Thymus (tissue), 11 donors: ENCODE results near the gene DPH2. TPM values are rescaled to one million over a fixed set of nuclear protein-coding genes. Genes with fewer than 3 reads are reported as not detected.

Source experiments
- DNase-seq, 9 donors: peaks; one replicate each; pipeline ENCODE4 v3.0.0-alpha.2; 2013; ENCODE audit warnings: low spot score in 9 of 9, low read depth in 6 of 9, missing footprints in 1 of 9
- H3K27ac ChIP-seq, 2 donors: one replicate each; pipeline ENCODE4 v1.5.1; 2013; ENCODE audit warnings: control low read depth in 1 of 2, low read depth in 1 of 2, low read length in 1 of 2, mild to moderate bottlenecking in 1 of 2, moderate library complexity in 1 of 2
- H3K27me3 ChIP-seq, 2 donors: one replicate each; pipeline ENCODE4 v1.5.1; 2013; ENCODE audit warnings: low read length in 1 of 2; ENCODE audit not compliant: control insufficient read depth in 2 of 2, insufficient read depth in 1 of 2
- H3K36me3 ChIP-seq, 2 donors: one replicate each; pipeline ENCODE4 v1.5.1; 2013; ENCODE audit warnings: low read length in 1 of 2, mild to moderate bottlenecking in 1 of 2, moderate library complexity in 1 of 2; ENCODE audit not compliant: control insufficient read depth in 2 of 2, insufficient read depth in 2 of 2
- H3K4me1 ChIP-seq, 2 donors: one replicate each; pipeline ENCODE4 v1.5.1; 2013; ENCODE audit warnings: low read length in 2 of 2; ENCODE audit not compliant: control insufficient read depth in 2 of 2, insufficient read depth in 2 of 2
- H3K4me3 ChIP-seq, 2 donors: one replicate each; pipeline ENCODE4 v1.5.1; 2013; ENCODE audit warnings: low read length in 2 of 2, control low read depth in 1 of 2, mild to moderate bottlenecking in 1 of 2
- H3K9me3 ChIP-seq, 2 donors: one replicate each; pipeline ENCODE4 v1.5.1; 2013; ENCODE audit warnings: low read length in 1 of 2, mild to moderate bottlenecking in 1 of 2; ENCODE audit not compliant: control insufficient read depth in 2 of 2, insufficient read depth in 1 of 2
- WGBS: extraction: QIAGEN DNeasy Blood & Tissue Kit; methylation state at CpG from one replicate; pipeline ENCODE4 v1.1.7; 2013; 5-methylcytosine and 5-hydroxymethylcytosine counted together
- polyA plus RNA-seq: library from polyadenylated mRNA; stranded (reverse); fragments of 200-250 nt; gene quantifications from one replicate; pipeline ENCODE4 v1.2.3, GENCODE V29; 2013
- total RNA-seq: library from RNA; stranded (reverse); fragments of 120-200 nt; gene quantifications from one replicate; pipeline ENCODE4 v1.2.4, GENCODE V29; 2013
- donor health status: healthy.

The DPH2 gene
- total and polyA plus RNA-seq, 2 donors, result 14.4 to 16.1 TPM

- peaks cover 0 to 1% of the 10 kb centered on the region in 2 donors for H3K36me3 ChIP-seq
Measured at GRCh38 chr1:43983253-43983899, 13.6 kb downstream of the DPH2 start.

DNA sequence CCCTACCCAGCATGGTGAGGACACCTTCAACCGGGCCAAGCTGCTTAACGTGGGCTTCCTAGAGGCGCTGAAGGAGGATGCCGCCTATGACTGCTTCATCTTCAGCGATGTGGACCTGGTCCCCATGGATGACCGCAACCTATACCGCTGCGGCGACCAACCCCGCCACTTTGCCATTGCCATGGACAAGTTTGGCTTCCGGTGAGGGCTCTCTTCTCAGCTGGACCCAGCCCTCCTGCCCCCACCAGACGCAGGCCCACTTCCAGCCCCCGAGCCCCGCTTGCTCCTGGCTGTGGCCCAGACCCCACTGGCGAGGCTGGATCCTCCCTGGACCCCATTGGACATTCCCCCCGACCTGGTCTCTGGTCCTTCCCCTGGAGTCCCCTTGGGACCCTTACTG lies 15.0 kb downstream of the DPH2 start:
- H3K4me3 ChIP-seq, result no peak overlapping the region
- H3K9me3 ChIP-seq, result no peaks in the 10 kb centered on the region
- H3K27ac ChIP-seq, result no peak overlapping the region
- H3K36me3 ChIP-seq, result no peaks in the 10 kb centered on the region
- DNase-seq, result no peak
- 98% methylated on average over 16 of the region's 16 CpGs for WGBS
- H3K4me1 ChIP-seq, result peaks cover 0 to 3% of the 10 kb centered on the region in 2 donors
- peaks cover 0 to 13% of the 10 kb centered on the region in 2 donors for H3K27me3 ChIP-seq

More at GRCh38 chr1:43983253-43983899, 13.6 kb downstream of the DPH2 start:
- H3K27me3 ChIP-seq, result peaks cover 4 to 24% of the 10 kb centered on the region in 2 donors
- no peak for DNase-seq
- 96% methylated on average over 12 of the region's 12 CpGs for WGBS
- H3K4me3 ChIP-seq, result no peak overlapping the region
- H3K27ac ChIP-seq, result no peak overlapping the region
- H3K4me1 ChIP-seq, result peaks cover 5 to 11% of the 10 kb centered on the region in 2 donors
- H3K9me3 ChIP-seq, result no peaks in the 10 kb centered on the region

DNA sequence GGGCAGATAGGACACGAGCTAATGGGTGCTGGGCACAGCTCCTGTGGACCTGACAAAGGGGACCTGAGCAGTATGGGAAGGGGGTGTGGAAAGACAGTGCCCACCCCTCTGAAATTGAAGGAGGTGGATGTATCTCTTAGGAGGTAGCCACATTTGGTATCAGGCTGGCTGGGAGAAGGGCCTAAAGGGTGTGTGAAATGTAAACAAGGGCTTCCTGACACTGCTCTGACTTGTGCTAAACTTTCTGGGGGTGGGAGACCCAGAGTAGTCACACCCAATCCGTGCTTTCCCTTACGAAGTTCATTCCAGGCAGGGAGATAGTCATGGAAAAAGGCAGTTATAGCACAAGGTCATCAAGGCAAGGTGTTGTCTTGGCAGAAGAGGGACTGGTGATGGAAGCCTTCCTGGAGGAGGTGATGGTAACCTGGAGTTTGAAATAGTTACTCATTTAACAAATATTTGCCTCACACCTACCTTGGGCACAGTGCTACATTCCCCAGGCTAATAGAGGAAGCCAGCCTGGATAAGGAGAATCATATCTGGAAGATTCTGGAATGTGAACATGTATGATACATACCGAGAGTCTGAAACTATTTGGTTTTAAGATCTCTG lies 16.3 kb downstream of the DPH2 start:
- 93% methylated on average over 4 of the region's 4 CpGs for WGBS
- peaks cover 3 to 4% of the 10 kb centered on the region in 2 donors for H3K4me1 ChIP-seq
- no peaks in the 10 kb centered on the region for H3K36me3 ChIP-seq
- H3K27ac ChIP-seq, result no peak overlapping the region
- DNase-seq, result no peak
- peaks cover 0 to 7% of the 10 kb centered on the region in 2 donors for H3K27me3 ChIP-seq
- H3K4me3 ChIP-seq, result no peak overlapping the region
- no peaks in the 10 kb centered on the region for H3K9me3 ChIP-seq

DNA sequence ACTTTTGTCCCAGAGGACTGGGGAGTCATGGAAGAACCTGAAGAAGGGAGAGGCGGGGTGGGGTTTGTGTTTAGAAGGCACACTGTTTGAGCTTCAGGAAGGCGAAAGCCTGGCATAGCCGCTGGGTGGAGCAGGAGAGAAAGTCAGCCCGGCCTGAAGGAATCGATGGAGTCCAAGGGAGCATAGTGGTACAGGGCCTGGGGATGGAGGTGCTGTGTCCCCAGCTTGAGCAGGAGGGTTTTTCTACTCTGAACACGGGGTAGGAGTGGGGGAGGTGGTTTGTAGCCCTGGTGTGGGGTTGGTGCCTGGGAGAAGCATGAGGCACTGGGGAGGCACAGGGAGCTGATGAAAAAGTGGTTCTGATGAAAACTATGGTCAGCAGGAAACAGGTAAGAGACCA lies 16.9 kb downstream of the DPH2 start:
- Histone ChIP-seq H3K27ac (no peak overlapping the region), H3K36me3 (no peaks in the 10 kb centered on the region), H3K9me3 (no peaks in the 10 kb centered on the region), H3K4me1 (peaks cover 4 to 7% of the 10 kb centered on the region in 2 donors), H3K27me3 (peaks cover 0 to 8% of the 10 kb centered on the region in 2 donors), H3K4me3 (no peak overlapping the region)
- WGBS, result 92% methylated on average over 6 of the region's 6 CpGs
- no peak for DNase-seq

DNA sequence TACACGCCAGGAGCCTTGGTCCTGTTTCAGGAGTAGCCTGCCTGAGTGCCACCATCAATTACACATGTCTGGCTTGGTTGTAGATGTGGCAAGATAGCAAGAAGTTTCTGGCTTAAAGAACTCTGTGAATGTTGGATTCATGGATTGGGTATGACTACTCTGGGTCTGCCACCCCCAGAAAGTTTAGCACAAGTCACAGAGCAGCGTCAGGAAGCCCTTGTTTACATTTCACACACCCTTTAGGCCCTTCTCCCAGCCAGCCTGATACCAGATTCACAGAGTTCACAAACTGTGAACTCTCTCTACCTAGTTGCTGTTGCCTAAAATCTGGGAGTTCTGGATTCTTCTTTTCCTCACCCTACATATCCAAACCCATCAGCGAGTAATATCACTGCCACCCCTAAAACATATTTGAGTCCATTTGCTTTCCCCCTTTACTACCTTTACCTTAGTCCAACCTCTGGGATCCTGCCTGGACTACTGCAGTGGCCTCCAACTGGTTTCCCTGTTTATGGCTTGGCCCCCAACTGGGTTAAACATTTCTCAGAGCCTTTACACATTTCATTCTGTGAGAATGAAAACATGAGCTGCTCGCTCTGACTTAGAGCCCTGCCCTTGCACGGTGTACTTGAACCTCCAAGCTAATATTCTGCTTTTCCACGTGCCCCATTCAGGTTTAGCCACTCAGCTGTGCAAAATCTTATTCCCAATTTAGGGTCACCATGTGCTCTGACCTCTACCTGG lies 17.5 kb downstream of the DPH2 start:
- DNase-seq, result no peak
- H3K4me3 ChIP-seq, result no peak overlapping the region
- no peaks in the 10 kb centered on the region for H3K36me3 ChIP-seq
- no peaks in the 10 kb centered on the region for H3K9me3 ChIP-seq
- H3K27ac ChIP-seq, result no peak overlapping the region
- peaks cover 0 to 8% of the 10 kb centered on the region in 2 donors for H3K27me3 ChIP-seq
- WGBS, result 97% methylated on average over 6 of the region's 6 CpGs
- peaks cover 5 to 14% of the 10 kb centered on the region in 2 donors for H3K4me1 ChIP-seq

GRCh38 chr1:43990271-43991199 lies 20.7 kb downstream of the DPH2 start:
- H3K4me1 ChIP-seq, result peaks cover 7 to 18% of the 10 kb centered on the region in 2 donors
- no peaks in the 10 kb centered on the region for H3K9me3 ChIP-seq
- no peaks in the 10 kb centered on the region for H3K36me3 ChIP-seq
- peaks cover 0 to 8% of the 10 kb centered on the region in 2 donors for H3K27me3 ChIP-seq
- peak overlapping the region; percentile 62 to 73 for H3K4me3 ChIP-seq
- no peak for DNase-seq
- no peak overlapping the region for H3K27ac ChIP-seq
- WGBS, result 83% methylated on average over 19 of the region's 19 CpGs

DNA sequence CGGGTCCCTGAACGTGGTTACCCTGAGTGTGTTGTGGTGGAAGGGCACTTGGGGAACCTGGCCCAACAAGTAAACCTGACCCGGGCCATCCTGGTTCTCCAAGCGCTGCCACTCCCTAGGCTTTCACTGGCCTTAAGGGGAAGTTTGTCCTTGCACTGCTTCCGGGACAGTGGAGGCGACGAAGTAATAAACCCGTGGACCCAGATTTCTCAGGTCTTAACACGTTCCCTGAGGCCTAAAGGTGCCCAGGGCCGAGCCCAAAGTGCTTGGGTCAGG lies 21.3 kb downstream of the DPH2 start:
- Histone ChIP-seq H3K27ac (peak overlapping the region in 1 of 2 donors; percentile 4), H3K4me3 (peak overlapping the region; percentile 62 to 73), H3K4me1 (peaks cover 7 to 18% of the 10 kb centered on the region in 2 donors), H3K27me3 (peaks cover 0 to 8% of the 10 kb centered on the region in 2 donors), H3K36me3 (no peaks in the 10 kb centered on the region), H3K9me3 (no peaks in the 10 kb centered on the region)
- WGBS, result 3% methylated on average over 10 of the region's 10 CpGs
- no peak for DNase-seq

DNA sequence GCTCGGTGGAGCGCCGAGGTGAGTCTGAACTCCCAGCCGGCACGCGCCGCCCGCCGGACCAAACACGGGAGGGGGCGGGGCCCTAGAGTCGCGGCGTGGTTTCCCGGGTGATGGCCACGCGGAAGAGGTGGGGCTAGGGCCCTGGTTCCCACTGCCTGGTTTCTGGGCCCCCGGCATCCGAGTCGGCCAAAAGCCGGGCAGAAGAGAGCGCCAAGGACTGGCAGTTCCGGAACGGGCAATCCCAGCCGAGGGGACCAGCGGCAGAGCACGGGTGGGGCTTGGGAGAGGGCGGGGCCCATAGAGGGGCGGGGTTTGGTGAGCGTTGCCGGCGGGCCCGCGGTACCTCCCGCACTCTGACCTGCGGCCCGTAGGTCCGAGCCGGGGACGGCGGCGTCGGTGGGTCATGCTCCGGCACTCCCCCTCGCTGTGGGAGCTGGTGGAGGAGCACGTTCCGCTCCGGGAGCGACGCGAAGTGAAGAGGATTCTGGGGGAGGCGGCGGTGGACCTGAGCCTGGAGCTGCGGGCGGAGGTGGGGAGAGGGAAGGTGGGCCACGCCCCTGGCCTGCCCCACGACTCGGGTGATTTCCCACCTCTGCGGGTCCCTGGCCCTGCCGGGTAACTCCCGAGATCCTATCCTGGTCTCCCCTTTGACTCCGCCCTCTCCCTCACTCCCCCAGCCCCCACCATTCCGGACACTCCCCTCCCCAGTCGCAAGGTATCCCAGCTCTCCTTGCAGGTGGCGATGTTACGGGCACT lies 21.8 kb downstream of the DPH2 start, which contains the start of gene CCDC24:
CCDC24 (plus strand) TSS at position 124 of the 756 bp plus-strand sequence; CDS start at position 404, 280 bp downstream.
- H3K4me1 ChIP-seq, result peaks cover 7 to 18% of the 10 kb centered on the region in 2 donors
- peaks cover 0 to 8% of the 10 kb centered on the region in 2 donors for H3K27me3 ChIP-seq
- 1% methylated on average over 66 of the region's 66 CpGs for WGBS
- peak within 1 kb of the TSS; percentile 62 to 73 for H3K4me3 ChIP-seq
- no peaks in the 10 kb centered on the region for H3K9me3 ChIP-seq
- H3K27ac ChIP-seq, result peak within 1 kb of the TSS in 1 of 2 donors; percentile 33
- peak in 6 of 9 donors; percentile 34 to 63 (median 49) for DNase-seq
- no peaks in the 10 kb centered on the region for H3K36me3 ChIP-seq
